ENCODE measurements around the gene MYRF. TPM values are rescaled to one million over a fixed set of nuclear protein-coding genes. Genes with fewer than 3 reads are reported as not detected.

Gene MYRF
- total and polyA plus RNA-seq, 7 donors, result 0.01 to 0.24 (median 0.11) TPM; not detected in 1

DNA sequence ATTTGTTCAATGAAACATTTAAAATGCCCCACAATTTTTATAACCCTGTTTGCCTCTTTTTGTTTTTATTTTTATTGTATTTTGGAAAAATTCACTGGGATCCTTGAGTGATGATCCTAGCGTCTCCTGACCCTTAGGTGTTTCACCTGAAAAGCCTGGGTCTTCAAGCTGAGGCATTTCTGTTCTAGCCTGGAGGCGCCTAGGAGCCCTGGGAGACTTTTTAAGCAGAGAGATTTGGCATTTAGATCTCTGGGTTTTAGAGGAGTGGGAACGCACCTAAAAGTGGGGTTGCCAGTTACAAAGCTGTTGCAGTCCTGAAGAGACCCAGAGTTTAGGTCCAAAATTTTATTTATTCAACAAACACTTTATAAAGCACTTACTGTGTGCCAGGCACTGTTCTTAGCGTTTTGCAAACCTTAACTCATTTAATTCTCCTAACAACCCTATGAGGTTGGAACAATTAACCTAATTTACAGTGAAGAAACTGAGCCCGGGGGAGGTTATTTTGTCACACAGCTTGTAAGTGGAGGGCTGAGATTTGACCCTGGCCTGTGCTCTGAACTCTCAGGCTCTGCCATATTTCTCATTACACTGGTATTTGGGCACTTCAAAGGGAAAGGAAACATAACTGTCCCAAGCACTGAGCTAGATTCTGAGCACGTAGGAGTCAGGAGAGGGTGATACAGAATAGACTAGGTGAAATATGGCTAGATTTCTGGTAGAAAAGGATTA, 65.2 kb downstream of the MYRF start:
- no peak for ATAC-seq
- Histone ChIP-seq H3K9me3 (no peaks in the 10 kb centered on the region), H3K27ac (peak overlapping the region; percentile 92), H3K27me3 (ENCODE audit: insufficient read depth in 3 of 3, low read length in 2 of 3) (no peaks in the 10 kb centered on the region), H3K4me3 (peak overlapping the region; percentile 85), H3K4me1 (peaks cover 13% of the 10 kb centered on the region), H3K36me3 (ENCODE audit: insufficient read depth in 1 of 2, low read depth in 1 of 2) (no peaks in the 10 kb centered on the region)
- WGBS, 3 donors, result 72 to 82% (median 76%) methylated on average over 6 of the region's 6 CpGs
- TF ChIP-seq, protein P1, sequence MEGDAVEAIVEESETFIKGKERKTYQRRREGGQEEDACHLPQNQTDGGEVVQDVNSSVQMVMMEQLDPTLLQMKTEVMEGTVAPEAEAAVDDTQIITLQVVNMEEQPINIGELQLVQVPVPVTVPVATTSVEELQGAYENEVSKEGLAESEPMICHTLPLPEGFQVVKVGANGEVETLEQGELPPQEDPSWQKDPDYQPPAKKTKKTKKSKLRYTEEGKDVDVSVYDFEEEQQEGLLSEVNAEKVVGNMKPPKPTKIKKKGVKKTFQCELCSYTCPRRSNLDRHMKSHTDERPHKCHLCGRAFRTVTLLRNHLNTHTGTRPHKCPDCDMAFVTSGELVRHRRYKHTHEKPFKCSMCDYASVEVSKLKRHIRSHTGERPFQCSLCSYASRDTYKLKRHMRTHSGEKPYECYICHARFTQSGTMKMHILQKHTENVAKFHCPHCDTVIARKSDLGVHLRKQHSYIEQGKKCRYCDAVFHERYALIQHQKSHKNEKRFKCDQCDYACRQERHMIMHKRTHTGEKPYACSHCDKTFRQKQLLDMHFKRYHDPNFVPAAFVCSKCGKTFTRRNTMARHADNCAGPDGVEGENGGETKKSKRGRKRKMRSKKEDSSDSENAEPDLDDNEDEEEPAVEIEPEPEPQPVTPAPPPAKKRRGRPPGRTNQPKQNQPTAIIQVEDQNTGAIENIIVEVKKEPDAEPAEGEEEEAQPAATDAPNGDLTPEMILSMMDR (IDR thresholded peaks at IDR 0.05), result no peak
- intact Hi-C loops (cut with DNase I), result loop anchor here in 1 of 2 donors (5.0 kb wide), 1 partner anchor 75 kb away; the partner anchor contains the start of gene FADS3
- no peak for DNase-seq

DNA sequence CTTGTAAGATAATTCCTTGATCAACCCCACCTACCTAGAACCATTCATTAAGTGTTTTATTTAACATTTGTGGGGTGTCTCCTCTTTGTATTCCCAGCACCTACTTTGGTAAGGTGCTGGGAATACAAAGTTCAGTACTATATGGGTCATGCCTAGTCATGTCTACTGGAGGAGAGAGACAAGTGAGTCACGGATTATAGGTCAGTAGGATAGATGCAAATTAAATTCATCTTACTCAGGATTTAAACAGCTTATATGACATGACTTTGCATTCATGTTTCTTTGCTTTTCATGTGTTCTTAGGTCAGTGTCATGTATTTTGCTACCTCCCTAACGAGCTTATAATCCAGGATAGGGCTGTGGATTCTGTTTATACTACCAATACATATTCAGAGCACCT, 67.7 kb downstream of the MYRF start:
- H3K27ac ChIP-seq, result no peak overlapping the region
- H3K4me3 ChIP-seq, result no peak overlapping the region
- WGBS, 3 donors, result 93 to 96% (median 94%) methylated on average over 2 of the region's 2 CpGs
- no peaks in the 10 kb centered on the region for H3K9me3 ChIP-seq
- no peaks in the 10 kb centered on the region for H3K36me3 ChIP-seq (ENCODE audit: insufficient read depth in 1 of 2, low read depth in 1 of 2)
- no peak for DNase-seq
- ATAC-seq, result no peak
- H3K27me3 ChIP-seq (ENCODE audit: insufficient read depth in 3 of 3, low read length in 2 of 3), result no peaks in the 10 kb centered on the region
- intact Hi-C loops (cut with DNase I), result no loop called here
- TF ChIP-seq, protein P1 (IDR thresholded peaks at IDR 0.05), result no peak
- H3K4me1 ChIP-seq, result peaks cover 9% of the 10 kb centered on the region

DNA sequence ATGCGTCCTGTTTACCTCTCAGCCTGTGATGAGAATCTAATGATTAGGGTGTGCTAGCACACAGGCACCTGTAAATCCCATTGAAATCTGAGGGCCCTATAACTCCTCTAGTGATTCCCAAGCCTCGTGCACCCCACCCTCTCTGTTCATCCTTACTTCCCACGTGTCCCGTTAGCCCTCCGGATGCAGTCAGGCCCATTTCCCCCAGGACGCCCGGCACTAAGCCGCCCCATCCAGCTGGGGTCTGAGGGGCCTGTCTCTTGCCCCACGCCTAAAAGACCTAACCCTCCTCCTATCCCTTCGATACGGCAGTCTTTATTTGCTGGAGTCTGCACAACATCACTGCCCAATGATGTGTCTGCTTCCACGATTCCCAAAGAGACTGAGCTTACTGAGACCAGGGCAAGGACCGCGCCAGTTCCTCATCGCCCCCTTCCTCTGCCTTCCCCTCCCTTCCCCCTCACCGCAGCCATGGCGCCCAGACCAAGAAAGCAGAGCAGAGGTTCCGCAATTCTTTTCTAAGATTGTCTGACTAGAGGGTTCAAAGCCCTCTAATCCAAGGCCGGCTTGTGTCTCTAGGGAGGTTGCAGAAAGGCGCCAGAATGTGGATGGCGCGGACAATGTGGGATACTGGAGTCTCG, 74.6 kb downstream of the MYRF start:
- TF ChIP-seq, protein P1 (IDR thresholded peaks at IDR 0.05), result no peak
- peak in 2 of 4 donors; percentile 13 to 23 for ATAC-seq
- DNase-seq, result no peak
- H3K36me3 ChIP-seq (ENCODE audit: insufficient read depth in 1 of 2, low read depth in 1 of 2), result no peaks in the 10 kb centered on the region
- peak overlapping the region; percentile 54 for H3K27ac ChIP-seq
- H3K9me3 ChIP-seq, result no peaks in the 10 kb centered on the region
- peaks cover 12% of the 10 kb centered on the region for H3K4me1 ChIP-seq
- intact Hi-C loops (cut with DNase I), result no loop called here
- H3K27me3 ChIP-seq (ENCODE audit: insufficient read depth in 3 of 3, low read length in 2 of 3), result peaks cover 0 to 30% (median 10%) of the 10 kb centered on the region in 3 donors
- peak overlapping the region; percentile 60 for H3K4me3 ChIP-seq
- WGBS, 3 donors, result 19 to 29% (median 24%) methylated on average over 22 to 23 of the region's 23 CpGs

DNA sequence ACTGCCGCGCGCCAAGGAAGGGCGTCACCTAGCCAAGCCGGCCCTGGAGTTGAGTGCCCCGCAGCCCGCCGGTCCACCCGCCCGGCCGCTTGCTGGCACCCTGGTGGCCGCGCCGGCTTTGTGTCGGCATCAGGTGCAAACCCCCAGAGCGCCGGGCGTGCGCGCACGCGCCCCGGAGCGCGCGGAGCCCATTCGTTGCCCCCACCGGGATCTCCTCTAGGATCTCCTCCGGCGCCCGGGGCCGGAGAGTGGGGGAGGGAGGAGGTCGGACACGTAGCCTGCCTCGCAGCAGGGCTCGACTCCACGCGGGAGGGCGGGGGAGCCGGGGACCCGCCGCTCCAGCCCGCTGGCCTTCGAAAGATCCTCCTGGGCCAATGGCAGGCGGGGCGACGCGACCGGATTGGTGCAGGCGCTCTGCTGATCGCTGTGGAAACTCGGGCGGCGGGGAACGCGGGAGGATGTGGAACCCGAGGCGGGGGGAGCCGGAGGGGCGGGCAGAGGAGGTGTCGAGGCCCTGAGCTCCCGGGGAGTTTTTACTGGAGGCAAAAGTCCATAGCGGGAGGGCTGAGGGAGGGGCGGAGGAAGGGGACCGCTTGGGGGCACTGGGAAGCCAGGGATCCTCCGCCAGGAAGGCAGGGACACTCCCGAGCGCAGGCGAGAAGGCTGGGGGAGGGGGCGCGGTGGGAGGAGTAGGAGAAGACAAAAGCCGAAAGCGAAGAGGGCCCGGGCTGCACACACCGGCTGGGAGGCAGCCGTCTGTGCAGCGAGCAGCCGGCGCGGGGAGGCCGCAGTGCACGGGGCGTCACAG, 75.3 kb downstream of the MYRF start, which contains the start of gene FADS2:
Gene FADS2, plus strand, starts transcription at position 730 of the 808 bp plus-strand sequence. CDS start 91 bp downstream, outside the sequence.
- intact Hi-C loops (cut with DNase I), result no loop called here
- TF ChIP-seq, protein P1 (IDR thresholded peaks at IDR 0.05), result no peak

More for the DNA sequence above, 75.3 kb downstream of the MYRF start, which contains the start of gene FADS2:
- peaks cover 0 to 30% (median 10%) of the 10 kb centered on the region in 3 donors for H3K27me3 ChIP-seq (ENCODE audit: insufficient read depth in 3 of 3, low read length in 2 of 3)
- H3K4me3 ChIP-seq, result peak within 1 kb of the TSS; percentile 60
- H3K9me3 ChIP-seq, result no peaks in the 10 kb centered on the region
- 1 to 2% (median 1%) methylated on average over 65 to 83 of the region's 83 CpGs for WGBS, 3 donors
- H3K4me1 ChIP-seq, result peaks cover 12% of the 10 kb centered on the region
- H3K36me3 ChIP-seq (ENCODE audit: insufficient read depth in 1 of 2, low read depth in 1 of 2), result no peaks in the 10 kb centered on the region
- peak; percentile 60 to 82 (median 72) for ATAC-seq
- DNase-seq, result peak; percentile 88 to 90
- peak within 1 kb of the TSS; percentile 54 for H3K27ac ChIP-seq

Measured in psoas muscle (tissue), 8 donors.